Measurements from ENCODE around the gene MAP7D3.

DNA sequence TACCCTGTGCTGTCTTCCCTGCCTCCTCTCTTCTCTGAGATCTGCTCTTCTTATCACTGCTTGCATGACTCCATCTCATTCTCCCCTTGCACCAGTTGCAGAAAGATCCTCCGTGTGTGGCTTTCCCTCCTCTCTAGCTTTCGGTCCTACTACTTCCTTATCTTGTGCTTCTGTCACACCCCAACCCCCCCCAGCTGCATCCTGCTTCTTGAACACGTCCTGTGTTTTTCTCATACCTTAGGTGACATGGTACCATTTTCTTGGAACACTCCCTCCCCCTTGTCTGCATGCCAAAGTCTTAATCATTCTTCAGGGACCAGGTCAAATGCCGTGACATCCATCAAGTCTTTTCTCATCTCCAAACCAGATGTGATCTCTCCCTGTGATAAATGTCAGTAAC is 57.4 kb downstream of the MAP7D3 start:
- TF ChIP-seq, protein P1, sequence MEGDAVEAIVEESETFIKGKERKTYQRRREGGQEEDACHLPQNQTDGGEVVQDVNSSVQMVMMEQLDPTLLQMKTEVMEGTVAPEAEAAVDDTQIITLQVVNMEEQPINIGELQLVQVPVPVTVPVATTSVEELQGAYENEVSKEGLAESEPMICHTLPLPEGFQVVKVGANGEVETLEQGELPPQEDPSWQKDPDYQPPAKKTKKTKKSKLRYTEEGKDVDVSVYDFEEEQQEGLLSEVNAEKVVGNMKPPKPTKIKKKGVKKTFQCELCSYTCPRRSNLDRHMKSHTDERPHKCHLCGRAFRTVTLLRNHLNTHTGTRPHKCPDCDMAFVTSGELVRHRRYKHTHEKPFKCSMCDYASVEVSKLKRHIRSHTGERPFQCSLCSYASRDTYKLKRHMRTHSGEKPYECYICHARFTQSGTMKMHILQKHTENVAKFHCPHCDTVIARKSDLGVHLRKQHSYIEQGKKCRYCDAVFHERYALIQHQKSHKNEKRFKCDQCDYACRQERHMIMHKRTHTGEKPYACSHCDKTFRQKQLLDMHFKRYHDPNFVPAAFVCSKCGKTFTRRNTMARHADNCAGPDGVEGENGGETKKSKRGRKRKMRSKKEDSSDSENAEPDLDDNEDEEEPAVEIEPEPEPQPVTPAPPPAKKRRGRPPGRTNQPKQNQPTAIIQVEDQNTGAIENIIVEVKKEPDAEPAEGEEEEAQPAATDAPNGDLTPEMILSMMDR (IDR thresholded peaks at IDR 0.05) = no peak
- no peak for TF ChIP-seq POLR2AphosphoS5 (IDR thresholded peaks at IDR 0.05)
- no peak for TF ChIP-seq POLR2A (IDR thresholded peaks at IDR 0.05; ENCODE audit: low read depth)
- TF ChIP-seq EP300 (IDR thresholded peaks at IDR 0.05) = no peak

Data from esophagus muscularis mucosa (tissue), 4 donors.